Ovary (tissue), 3 donors: ENCODE measurements around the gene KLHL3.

Experiments used
- CTCF ChIP-seq, 3 donors: fragments of 450-650 bp in 2 of 3; fragments of 200-600 bp in 1 of 3; IDR thresholded peaks; one replicate each; pipeline versions ENCODE4 v1.5.1 to v1.8.0; 2016 to 2022; ENCODE audit warnings: antibody characterized with exemption in 3 of 3, mild to moderate bottlenecking in 1 of 3
- EP300 ChIP-seq: sonication (generic); formaldehyde crosslinking; IDR thresholded peaks from one replicate; pipeline ENCODE4 v1.6.1; 2017; ENCODE audit warnings: antibody characterized with exemption
- POLR2A ChIP-seq: fragments of 450-650 bp; IDR thresholded peaks from one replicate; pipeline ENCODE4 v1.6.1; 2017; ENCODE audit warnings: antibody characterized with exemption, mild to moderate bottlenecking, moderate library complexity
- donor health status: DM: no; HTN: no; CAD: no.

- TF ChIP-seq POLR2A (no peak), CTCF (IDR thresholded peaks at IDR 0.05) (no peak), EP300 (no peak)
These were observed 46.2 kb upstream of the KLHL3 start for GRCh38 chr5:137782055-137782454.
